ENCODE measurements around the gene CCDC34.
"Not testable (repeated sequence)": the region's sequence is repeated elsewhere in the genome, so short reads cannot be mapped to it uniquely, and the experiment has no call there.

The CCDC34 gene

GRCh38 chr11:27357250-27357649, 5.8 kb downstream of the CCDC34 start:
- DNase-seq = no peak

GRCh38 chr11:27356624-27357222, 6.3 kb downstream of the CCDC34 start:
- DNase-seq = no peak

- no peak for DNase-seq
Measured at GRCh38 chr11:27355575-27356104, 7.4 kb downstream of the CCDC34 start.

GRCh38 chr11:27354359-27354965, 8.6 kb downstream of the CCDC34 start:
- no peak for DNase-seq

GRCh38 chr11:27353593-27354358, 9.2 kb downstream of the CCDC34 start:
- DNase-seq = peak; percentile 9

GRCh38 chr11:27352781-27353180, 10.2 kb downstream of the CCDC34 start:
- no peak for DNase-seq

GRCh38 chr11:27350511-27350910, 12.5 kb downstream of the CCDC34 start:
- DNase-seq = no peak

- DNase-seq = no peak
Measured at GRCh38 chr11:27349919-27350318, 13.1 kb downstream of the CCDC34 start.

- no peak for DNase-seq
Measured at GRCh38 chr11:27348340-27348873, 14.6 kb downstream of the CCDC34 start.

GRCh38 chr11:27347359-27348339, 15.4 kb downstream of the CCDC34 start:
- no peak for DNase-seq

- no peak for DNase-seq
Measured at GRCh38 chr11:27339941-27340340, 23.1 kb downstream of the CCDC34 start.

GRCh38 chr11:27334764-27335163, 28.3 kb downstream of the CCDC34 start:
- DNase-seq = not testable (repeated sequence)

GRCh38 chr11:27331981-27332380, 31.0 kb downstream of the CCDC34 start:
- DNase-seq = no peak

GRCh38 chr11:27330633-27331270, 32.3 kb downstream of the CCDC34 start:
- DNase-seq = no peak

GRCh38 chr11:27329867-27330632, 33.0 kb downstream of the CCDC34 start:
- no peak for DNase-seq

- no peak for DNase-seq
Measured at GRCh38 chr11:27328614-27329013, 34.4 kb downstream of the CCDC34 start.

- DNase-seq = not testable (repeated sequence)
Measured at GRCh38 chr11:27327064-27327463, 36.0 kb downstream of the CCDC34 start.

GRCh38 chr11:27322196-27322595, 40.8 kb downstream of the CCDC34 start:
- not testable (repeated sequence) for DNase-seq

- not testable (repeated sequence) for DNase-seq
Measured at GRCh38 chr11:27321340-27321739, 41.7 kb downstream of the CCDC34 start.

GRCh38 chr11:27319072-27319471, 43.9 kb downstream of the CCDC34 start:
- DNase-seq = no peak

- DNase-seq = no peak
Measured at GRCh38 chr11:27317751-27318150, 45.3 kb downstream of the CCDC34 start.
